DMS153 treated with DMSO at 0.1 percent for 48 hours (cell line): ENCODE results near the gene LYRM9.
"Not testable (repeated sequence)": the region's sequence is repeated elsewhere in the genome, so short reads cannot be mapped to it uniquely, and the experiment has no call there.

Experiments used
- DNase-seq: peaks from one replicate; lab custom pipeline; 2025; ENCODE audit not compliant: unreplicated experiment; lab: John Stamatoyannopoulos, UW

LYRM9 gene

GRCh38 chr17:27906623-27907022 is 13.5 kb upstream of the LYRM9 start:
- no peak for DNase-seq

DNA sequence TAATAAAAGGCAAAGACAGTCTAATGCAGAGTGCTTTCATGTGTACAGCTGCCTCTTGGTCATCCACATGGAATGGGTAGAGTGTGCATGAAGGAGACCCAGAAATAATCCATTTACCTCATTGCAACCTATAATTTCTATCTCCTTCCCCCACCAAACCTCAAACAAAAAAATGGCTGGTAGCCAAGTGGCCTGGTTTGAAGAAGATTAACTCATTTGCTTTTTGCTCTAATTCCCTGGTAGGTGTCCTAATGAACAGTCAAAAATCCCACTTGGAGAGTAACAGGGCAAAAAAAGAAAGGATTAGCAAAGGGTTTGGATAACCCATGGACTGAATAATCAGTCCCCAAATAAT is 13.0 kb upstream of the LYRM9 start:
- no peak for DNase-seq

DNA sequence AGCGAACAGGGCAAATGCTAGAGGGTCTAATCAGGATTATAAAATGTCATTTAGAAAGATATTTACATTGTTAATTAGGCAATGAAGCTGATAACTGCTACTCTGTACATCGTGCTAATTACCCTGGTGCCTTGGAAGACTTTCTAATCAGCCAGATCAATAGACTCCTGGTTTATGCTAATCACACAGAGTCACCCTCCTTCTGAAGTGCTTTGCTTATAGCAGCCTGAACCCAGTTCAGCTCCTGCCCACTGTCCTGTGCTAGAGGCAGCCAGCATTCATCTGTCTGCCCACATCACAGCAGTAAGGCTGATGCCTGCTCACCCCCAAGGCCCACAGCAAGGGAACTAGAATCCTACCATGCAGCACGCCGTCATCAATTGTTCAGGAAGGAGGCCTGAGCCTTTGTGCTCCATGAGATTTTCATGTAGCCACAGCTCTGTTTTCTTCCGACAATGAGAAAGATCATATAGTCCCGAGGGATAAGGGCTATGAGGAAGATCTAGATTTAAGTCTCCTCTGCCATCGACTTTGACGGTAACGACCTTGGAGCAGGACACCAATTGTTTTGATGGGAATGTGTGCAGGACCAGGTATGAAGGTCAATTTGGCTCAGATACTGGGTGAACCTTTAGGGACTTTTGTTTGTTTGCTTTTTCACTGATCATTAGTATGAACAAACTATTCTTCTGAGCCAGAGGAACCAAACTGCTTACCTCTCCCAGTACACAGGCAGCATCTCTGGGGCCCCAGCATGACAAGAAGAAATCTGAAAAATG is 12.5 kb upstream of the LYRM9 start:
- no peak for DNase-seq

DNA sequence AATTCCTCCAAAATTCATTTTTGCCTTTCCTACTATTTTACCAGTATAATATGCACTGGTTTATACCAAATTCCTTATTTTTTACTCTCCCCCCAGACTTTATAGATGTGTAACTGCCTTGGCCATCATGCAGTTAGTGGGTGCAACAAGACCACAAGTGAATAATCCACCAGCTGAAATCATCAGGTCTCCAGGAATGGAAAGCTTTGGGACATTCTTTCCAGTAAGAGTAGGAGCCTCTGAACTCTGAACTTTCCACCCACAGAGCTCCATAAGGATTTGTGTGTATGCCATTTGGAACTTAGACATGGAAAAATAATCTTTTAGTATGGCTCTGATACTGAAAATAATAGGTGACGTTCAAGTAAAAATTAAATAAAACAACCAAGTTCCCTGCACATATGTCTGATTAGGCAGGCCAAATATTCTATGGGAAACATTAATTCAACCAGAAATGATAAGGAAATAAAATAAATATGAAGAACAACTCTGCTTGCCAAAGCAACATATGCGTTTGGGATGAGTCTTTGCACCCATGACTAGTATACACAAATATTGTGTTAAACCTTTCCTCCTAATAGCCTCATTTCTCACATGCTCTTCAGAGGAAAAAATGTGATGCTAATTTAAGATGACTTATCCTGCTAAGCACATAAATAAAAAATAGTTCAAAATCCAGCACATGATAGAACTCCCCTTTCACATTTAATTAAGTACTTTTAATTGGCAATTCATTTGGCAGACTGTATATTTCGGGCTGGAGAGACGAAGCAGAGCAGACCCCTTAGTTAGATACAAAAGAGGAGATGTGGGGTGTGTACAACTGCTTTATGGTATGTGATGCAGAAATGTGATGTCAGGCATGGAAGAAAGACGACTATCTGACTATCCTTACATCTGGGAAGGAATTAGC is 11.6 kb upstream of the LYRM9 start:
- DNase-seq: no peak

GRCh38 chr17:27904114-27904513 is 10.9 kb upstream of the LYRM9 start:
- DNase-seq: no peak

DNA sequence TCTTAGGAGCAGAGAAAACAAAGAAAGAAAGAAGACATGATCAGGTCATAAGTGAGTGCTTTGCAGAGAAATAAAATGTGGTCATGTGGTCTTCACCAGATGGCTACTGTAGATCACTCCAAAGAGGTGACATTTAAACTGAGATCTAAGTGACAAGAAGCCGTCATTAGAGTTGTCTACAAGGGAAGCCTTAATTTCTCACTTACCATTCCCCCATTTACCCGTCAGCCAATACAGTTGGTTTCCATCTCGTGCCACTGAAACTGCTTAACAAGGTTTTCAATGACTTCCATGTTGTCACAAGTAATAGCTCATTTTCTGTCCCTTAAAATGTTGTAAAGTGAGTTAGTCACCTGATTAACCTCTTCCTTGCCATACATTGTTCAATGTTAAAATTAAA is 6.4 kb upstream of the LYRM9 start:
- no peak for DNase-seq

GRCh38 chr17:27898096-27898495 is 4.9 kb upstream of the LYRM9 start:
- DNase-seq: no peak

- DNase-seq: no peak
Observed at GRCh38 chr17:27896701-27897100, 3.5 kb upstream of the LYRM9 start.

DNA sequence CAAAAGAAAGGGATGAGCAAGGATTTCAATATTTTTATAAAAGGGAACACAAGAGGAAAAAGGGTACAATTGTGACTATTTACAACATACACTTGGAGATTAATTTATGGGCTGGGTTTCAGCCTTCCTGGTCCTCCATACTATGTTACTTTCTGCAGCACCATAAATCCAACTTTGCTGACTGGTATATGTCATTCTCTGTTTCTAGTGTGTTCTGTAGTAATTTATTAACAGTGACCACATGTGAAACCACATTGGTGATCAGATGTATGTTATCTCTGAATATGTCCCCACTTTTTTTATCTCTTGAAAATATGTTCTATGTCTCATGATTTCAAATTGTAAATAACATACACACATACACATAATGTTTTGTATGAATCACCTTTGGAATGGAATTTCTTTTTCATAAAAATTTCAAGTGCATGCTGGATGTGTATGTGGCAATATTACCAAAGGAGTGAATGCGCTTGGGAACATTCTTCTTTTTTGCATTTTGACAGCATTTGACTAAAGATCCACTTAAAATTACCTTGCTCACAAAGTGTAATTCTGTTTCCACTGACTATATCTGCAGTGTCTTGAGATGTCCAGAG is 2.9 kb upstream of the LYRM9 start:
- no peak for DNase-seq

DNA sequence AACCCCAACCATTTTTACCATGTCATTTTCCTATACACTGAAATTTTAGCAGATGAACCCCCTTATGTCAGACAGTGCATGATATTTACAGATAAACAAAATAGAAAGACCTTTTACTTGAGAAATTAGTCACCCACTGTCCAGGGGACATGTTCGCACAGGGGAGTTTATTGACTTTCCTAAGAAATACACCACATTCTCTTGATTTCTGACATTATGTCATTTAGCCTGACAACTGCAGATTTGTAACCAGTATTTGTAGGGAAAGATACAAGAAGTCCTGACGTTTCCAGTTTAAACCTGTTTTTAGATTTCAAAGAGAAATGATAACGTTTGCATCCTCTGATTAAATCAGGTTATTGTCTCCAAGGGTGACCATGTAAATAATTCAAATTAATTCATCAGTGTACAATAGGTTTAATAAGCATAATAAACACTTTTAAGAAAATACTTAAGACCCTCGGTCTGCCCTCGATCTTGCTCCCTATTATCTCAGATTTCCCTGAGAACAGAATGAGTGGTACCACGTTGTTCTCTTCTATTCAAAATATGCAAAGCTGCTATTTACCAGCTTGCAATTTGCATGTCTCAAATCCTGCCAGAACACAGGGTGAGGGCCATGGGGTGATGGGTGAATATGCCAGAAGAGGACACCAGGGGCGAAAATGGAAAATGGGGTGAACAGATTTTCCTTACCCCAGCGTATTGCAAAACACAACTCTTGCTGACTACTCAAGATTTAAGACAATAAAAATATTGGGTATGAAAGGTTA is 2.1 kb upstream of the LYRM9 start:
- DNase-seq: no peak

DNA sequence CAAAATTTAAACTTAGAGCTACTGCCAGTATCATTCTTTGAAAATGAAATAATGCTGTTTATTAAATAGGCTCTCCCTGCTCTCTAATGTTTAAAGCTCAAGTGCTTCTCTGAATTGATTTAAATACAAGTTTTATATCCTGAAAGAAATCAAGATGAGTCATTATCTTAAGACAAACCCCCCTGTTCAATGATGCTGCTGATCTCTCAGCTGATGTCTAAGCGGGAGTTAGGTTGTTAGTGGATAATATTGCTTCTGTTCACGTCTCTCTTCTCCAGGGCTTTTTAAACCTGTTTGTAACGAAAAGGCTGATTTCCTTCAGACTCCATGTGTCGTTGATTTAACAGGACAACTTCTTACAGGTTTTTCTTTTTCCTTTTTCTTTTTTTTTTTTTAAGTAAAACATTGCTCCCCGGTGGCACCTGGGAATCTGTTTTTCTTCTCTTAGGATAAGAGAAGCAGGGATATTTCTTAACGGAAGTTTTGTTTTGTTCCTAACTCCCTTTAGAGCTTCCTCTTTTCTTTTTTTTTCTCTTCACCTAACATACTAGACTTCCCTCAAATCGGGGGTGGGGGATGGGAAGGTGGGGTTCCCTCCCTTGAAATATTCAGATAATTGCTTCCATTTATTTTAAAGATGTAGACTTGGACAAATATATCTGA is 807 bp upstream of the LYRM9 start:
- DNase-seq: no peak

DNA sequence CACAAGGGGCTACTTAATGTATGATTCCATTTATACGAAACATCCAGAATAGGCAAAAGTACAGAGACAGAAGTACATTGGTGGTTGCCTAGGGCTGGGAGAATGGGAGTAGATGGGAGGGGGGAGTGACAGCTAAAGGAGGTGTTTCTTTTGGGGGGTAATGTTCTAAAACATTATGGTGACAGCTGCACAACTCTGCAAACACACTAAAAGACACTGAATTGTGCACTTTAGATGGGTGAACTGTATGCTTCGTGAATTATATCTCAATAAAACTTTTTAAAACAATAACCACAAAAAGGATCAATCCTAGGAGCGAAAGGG is 661 bp downstream of the LYRM9 start:
- DNase-seq: no peak

DNA sequence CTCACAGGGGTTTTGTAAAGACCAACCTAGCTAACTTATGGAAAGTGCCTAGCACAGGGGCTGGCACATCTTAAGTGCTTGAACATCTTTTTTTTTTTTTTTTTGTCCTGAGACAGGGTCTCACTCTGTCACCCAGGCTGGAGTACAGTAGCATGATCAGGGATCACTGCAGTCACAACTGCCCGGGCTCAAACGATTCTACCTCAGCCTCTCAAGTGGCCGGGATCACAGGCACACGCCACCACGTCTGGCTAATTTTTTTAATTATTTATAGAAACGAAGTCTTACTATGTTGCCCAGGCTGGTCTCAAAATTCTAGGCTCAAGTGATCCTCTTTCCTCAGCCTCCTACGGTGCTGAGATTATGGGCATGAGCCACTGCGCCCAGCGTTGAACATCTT is 1.3 kb downstream of the LYRM9 start:
- no peak for DNase-seq

GRCh38 chr17:27889711-27890251 is 3.4 kb downstream of the LYRM9 start:
- DNase-seq: no peak

DNA sequence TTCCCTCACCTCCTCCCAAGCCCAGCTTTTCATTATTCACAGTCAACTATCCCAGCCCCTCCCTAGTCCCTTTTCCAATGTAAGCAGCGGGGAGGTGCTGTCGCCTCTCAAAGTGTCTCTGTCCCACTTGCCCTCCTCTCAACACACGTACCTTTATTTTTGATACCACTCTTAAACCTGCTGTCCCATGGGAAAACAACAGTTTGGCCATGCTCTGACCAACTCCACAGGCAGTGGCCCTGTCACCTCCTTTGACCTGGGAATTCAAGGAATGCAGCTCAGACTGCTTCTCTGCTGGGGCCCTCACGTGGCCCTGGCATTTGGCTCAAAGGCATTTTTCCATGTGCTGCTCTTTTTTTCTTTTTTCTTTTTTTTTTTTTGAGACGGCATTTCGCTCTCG is 4.2 kb downstream of the LYRM9 start:
- DNase-seq: no peak

DNA sequence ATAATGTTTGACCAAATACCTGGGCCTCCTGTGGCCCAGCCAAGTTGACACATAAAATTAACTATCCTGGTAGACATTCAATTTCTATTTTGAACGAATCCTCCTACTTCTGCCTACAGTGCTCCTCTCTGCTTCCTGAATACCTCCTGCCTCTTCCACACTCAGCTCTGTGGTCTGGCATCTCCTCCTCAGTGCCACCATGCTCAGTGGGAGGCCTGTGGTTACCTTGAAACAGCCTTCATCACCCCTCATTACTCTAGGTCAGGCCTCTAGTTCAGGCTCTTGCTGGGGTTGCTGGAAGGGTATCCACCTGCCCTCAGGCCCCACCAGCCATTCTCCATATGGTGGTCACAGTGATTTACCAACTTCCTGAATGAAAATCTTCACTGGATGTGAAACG is 5.1 kb downstream of the LYRM9 start:
- no peak for DNase-seq

GRCh38 chr17:27886348-27886906 is 6.7 kb downstream of the LYRM9 start:
- DNase-seq: not testable (repeated sequence)

- no peak for DNase-seq
Observed at GRCh38 chr17:27882162-27882840, 10.9 kb downstream of the LYRM9 start.

- peak; percentile 62 for DNase-seq
Observed at GRCh38 chr17:27879987-27880608, 13.1 kb downstream of the LYRM9 start.
